GM23248 (cell line): ENCODE measurements around the gene MYH6.

ENCODE experiments used
- EZH2 ChIP-seq: fragments of 200-600 bp; sonication (generic); IDR thresholded peaks from 2 replicates; pipeline ENCODE4 v1.6.1; 2018; ENCODE audit warnings: antibody characterized with exemption, mild to moderate bottlenecking; ENCODE audit not compliant: insufficient read depth, poor library complexity, severe bottlenecking
- EZH2phosphoT487 ChIP-seq: fragments of 200-600 bp; sonication (generic); IDR thresholded peaks from 2 replicates; pipeline ENCODE4 v1.6.1; 2018; ENCODE audit warnings: antibody characterized with exemption, moderate library complexity, mild to moderate bottlenecking, low read depth; ENCODE audit not compliant: insufficient read depth

GRCh38 chr14:23339506-23340268 is 68.4 kb downstream of the MYH6 start:
- TF ChIP-seq EZH2 (no peak), EZH2phosphoT487 (no peak)
